GM06990 (cell line): ENCODE data around the gene LRBA.

Source experiments
- DNase-seq: peaks from one replicate; pipeline ENCODE4 v3.0.0-alpha.2; 2011; ENCODE audit not compliant: insufficient read length; ENCODE audit errors: extremely low read depth
- H3K27me3 ChIP-seq: replicated peaks from 2 replicates; pipeline ENCODE4 v1.6.0; 2011; ENCODE audit warnings: low read length; ENCODE audit not compliant: control insufficient read depth, insufficient read depth
- H3K36me3 ChIP-seq: 2 replicates; pipeline ENCODE4 v1.5.1; 2011; ENCODE audit warnings: low read length; ENCODE audit not compliant: control insufficient read depth, insufficient read depth
- H3K4me3 ChIP-seq: replicated peaks from 2 replicates; pipeline ENCODE4 v1.5.1; 2011; ENCODE audit warnings: low read depth, mild to moderate bottlenecking, control low read depth, low read length
- TF ChIP-seq, protein P1 (sequence below): IDR thresholded peaks from 2 replicates; pipeline ENCODE4 v1.5.1; 2011; ENCODE audit warnings: low read length, control low read depth, mild to moderate bottlenecking, inconsistent platforms; ENCODE audit not compliant: insufficient read depth, poor library complexity, severe bottlenecking

The LRBA gene

DNA sequence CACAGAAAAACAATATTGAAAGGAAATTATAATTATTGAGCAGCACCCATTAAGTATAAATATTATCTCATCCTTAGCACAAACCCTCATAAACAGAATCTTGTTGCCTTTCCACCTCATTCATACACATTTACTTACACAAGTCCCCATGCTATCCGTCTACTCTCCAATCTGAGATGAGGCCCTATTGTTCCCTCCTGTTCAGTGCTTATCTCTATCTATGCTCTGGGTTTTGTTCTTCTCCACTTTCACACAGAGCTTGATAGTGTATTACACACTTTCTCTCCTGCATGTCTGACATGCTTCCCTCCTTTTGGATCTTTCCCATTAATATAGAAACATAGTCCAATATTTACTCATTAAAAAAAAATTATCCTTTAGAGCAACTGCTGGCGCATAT lies 671.3 kb downstream of the LRBA start:
- TF ChIP-seq, protein P1, sequence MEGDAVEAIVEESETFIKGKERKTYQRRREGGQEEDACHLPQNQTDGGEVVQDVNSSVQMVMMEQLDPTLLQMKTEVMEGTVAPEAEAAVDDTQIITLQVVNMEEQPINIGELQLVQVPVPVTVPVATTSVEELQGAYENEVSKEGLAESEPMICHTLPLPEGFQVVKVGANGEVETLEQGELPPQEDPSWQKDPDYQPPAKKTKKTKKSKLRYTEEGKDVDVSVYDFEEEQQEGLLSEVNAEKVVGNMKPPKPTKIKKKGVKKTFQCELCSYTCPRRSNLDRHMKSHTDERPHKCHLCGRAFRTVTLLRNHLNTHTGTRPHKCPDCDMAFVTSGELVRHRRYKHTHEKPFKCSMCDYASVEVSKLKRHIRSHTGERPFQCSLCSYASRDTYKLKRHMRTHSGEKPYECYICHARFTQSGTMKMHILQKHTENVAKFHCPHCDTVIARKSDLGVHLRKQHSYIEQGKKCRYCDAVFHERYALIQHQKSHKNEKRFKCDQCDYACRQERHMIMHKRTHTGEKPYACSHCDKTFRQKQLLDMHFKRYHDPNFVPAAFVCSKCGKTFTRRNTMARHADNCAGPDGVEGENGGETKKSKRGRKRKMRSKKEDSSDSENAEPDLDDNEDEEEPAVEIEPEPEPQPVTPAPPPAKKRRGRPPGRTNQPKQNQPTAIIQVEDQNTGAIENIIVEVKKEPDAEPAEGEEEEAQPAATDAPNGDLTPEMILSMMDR: no peak
- DNase-seq: no peak
- H3K36me3 ChIP-seq: no peaks in the 10 kb centered on the region

DNA sequence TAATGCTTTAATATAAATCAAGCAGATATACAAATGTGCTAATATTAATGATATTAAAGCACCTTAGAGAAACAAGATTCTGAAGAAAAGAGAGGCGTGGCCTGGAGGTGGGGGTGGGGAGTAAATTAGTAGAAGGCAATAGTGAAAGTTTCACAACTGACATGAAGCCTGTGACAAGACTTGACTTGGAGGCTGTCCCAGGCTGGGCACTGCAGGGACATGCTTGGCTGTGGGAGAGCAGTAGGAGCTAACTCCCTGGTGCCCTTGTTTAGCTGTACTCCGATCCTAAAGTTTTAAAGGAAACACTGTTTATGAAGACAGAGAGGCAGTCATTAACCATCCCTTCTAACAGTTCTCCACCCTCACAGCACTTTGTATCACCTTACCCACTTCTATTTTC lies 672.1 kb downstream of the LRBA start:
- Histone ChIP-seq H3K36me3 (no peaks in the 10 kb centered on the region), H3K4me3 (no peak overlapping the region), H3K27me3 (no peaks in the 10 kb centered on the region)
- TF ChIP-seq, protein P1: no peak
- DNase-seq: no peak

More for the DNA sequence above, 671.3 kb downstream of the LRBA start:
- Histone ChIP-seq H3K27me3 (no peaks in the 10 kb centered on the region), H3K4me3 (no peak overlapping the region)

DNA sequence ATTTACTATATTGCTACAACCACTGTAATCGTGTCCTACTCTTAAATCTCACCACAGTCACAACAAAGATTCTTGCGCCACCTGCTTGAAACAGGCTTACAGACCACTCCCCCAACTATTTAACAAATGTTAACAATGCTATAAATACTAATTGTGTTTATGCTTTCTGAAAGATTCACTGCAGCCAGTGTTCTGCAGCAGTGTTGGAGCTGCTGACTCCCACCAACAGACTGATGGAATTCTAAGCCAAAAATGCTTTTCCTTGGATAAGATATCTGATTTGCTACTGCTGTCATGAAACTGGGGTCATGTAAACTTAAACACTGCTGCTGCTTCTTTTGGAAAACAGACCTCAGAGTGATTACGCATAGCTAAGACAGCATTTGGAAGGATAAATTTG lies 677.4 kb downstream of the LRBA start:
- Histone ChIP-seq H3K4me3 (no peak overlapping the region), H3K27me3 (no peaks in the 10 kb centered on the region), H3K36me3 (no peaks in the 10 kb centered on the region)
- DNase-seq: no peak
- TF ChIP-seq, protein P1: no peak

DNA sequence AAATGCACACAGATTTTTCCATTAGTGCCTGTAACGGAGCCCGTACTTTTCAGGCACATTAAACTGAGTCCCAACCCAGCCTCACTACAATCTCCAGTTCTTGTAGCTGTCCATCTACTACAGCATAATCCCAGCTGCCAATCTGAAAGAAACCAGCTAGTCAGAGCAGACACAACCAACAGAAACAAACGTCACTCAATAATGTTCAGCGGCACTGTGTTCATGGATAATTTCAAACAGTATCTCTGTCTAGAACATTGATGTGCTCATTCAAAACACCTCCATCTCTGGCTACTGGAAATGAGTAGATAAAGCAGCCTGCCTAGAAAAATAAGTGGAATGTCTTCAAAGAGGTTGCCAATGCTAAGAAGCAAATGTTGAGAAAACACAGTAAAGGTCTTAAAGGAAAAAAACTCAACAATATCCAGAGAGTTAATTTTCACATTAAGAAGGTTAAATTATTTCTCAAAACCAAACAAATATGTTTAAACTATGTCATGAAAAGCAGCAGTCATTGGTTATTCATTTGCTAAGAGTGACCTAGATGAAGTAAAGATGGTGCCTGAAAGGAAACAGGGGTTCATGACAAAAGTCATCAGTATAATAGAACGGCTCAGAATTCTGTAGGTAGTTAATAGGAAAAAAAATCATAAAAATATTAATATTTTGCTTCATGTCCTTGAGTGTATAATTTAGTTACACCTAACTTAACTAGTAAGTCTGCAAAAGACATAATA lies 678.2 kb downstream of the LRBA start:
- DNase-seq: no peak
- Histone ChIP-seq H3K4me3 (no peak overlapping the region), H3K27me3 (no peaks in the 10 kb centered on the region), H3K36me3 (no peaks in the 10 kb centered on the region)
- TF ChIP-seq, protein P1: no peak

DNA sequence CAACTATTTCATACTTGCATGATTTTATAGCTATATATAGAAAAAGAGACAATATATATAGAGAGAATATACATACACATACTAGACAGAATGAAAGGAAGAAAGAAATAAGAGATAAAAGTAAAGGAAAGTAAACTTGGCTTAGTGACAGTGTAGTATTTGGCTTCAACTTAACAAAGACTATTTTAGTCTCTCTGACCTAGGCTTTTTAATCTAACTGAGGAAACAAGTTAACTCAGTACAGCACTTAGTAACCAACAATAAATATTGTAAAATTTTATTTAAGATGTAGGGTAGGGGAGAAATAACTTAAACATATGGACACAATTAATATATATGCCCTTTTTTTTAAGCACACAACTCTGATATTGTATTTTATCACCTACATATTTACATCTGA lies 682.1 kb downstream of the LRBA start:
- no peak overlapping the region for H3K4me3 ChIP-seq
- H3K36me3 ChIP-seq: no peaks in the 10 kb centered on the region
- DNase-seq: no peak
- TF ChIP-seq, protein P1: no peak
- H3K27me3 ChIP-seq: no peaks in the 10 kb centered on the region

DNA sequence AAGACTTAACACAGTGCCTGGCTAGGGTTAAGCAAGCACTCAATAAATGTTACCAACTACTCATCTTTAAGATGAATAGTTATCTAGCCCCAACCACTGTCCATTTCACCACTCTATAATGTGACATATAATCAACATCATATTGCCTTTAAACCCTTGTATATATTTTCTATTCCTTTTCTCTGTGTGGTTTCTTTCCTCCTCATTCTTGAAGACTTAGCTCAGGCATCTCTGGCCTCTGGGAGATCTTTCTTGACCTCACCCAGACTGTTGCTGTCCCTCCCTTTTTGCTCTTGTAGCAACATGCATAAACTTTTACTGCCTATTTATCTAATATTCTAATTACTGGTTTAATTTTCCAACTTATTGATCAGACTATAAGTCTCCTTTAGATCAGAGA lies 683.0 kb downstream of the LRBA start:
- Histone ChIP-seq H3K4me3 (no peak overlapping the region), H3K36me3 (no peaks in the 10 kb centered on the region), H3K27me3 (no peaks in the 10 kb centered on the region)
- TF ChIP-seq, protein P1: no peak
- DNase-seq: no peak
